ENCODE data around the gene TMEM179.

DNA sequence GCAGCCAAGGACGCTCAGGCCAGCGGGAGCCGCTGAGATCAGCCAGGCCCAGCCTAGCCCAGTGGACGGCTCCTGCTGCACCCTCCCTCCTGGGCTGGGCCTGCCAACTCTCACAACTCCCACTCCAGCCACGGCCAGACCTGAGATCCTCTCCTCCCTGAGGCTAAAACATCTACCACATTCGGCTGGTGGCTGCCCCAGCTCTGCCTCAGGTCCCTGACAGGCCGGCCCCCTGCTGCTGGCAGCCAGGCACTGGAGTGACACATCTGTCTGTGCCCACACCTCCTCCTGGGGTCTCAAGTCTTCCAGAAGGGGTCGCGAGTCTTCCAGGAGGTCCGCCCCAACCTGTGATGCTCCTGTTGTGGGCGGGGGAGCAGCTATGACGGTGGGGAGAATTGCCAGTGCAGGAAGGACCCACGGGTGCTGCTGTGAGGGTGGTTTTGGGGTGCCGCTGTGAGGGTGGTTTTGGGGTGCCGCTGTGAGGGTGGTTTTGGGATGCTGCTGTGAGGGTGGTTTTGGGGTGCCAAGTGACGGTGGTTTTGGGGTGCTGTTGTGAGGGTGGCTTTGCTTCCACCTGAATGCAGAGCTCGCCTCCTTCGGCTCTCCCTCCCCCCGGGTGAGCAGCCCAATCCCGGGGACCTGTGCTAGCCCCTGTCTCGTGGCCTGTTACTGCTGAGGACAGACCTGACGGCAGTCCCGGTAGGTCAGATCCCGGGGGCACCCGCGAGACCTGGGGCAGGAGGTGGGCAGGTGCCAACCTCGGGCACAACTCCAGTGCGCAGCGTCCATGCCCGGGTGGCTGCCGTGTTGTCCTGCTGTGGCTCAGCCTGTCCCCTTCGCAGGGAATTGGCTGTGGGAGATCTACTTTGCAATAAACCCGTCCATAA lies 52.5 kb downstream of the TMEM179 start:
- TF ChIP-seq, protein P1, sequence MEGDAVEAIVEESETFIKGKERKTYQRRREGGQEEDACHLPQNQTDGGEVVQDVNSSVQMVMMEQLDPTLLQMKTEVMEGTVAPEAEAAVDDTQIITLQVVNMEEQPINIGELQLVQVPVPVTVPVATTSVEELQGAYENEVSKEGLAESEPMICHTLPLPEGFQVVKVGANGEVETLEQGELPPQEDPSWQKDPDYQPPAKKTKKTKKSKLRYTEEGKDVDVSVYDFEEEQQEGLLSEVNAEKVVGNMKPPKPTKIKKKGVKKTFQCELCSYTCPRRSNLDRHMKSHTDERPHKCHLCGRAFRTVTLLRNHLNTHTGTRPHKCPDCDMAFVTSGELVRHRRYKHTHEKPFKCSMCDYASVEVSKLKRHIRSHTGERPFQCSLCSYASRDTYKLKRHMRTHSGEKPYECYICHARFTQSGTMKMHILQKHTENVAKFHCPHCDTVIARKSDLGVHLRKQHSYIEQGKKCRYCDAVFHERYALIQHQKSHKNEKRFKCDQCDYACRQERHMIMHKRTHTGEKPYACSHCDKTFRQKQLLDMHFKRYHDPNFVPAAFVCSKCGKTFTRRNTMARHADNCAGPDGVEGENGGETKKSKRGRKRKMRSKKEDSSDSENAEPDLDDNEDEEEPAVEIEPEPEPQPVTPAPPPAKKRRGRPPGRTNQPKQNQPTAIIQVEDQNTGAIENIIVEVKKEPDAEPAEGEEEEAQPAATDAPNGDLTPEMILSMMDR (IDR thresholded peaks at IDR 0.05), result no peak
- no peak for TF ChIP-seq POLR2A (IDR thresholded peaks at IDR 0.05)
